Vagina (tissue), 2 donors: ENCODE results near the gene ADCY1.

Experiments
- CTCF ChIP-seq, 3 experiments: fragments of 450-650 bp in 2 of 3; fragments of 200-600 bp in 1 of 3; sonication (generic) in 1 of 3; IDR thresholded peaks; one replicate each; pipeline ENCODE4 v1.5.1; 2017 to 2019; ENCODE audit warnings: antibody characterized with exemption in 3 of 3, mild to moderate bottlenecking in 2 of 3, moderate library complexity in 2 of 3
- POLR2AphosphoS5 ChIP-seq, 2 donors: sonication (generic); formaldehyde crosslinking; IDR thresholded peaks; one replicate each; pipeline ENCODE4 v1.9.0; 2017; ENCODE audit warnings: antibody characterized with exemption in 2 of 2, mild to moderate bottlenecking in 2 of 2, low read depth in 1 of 2; ENCODE audit not compliant: insufficient read depth in 1 of 2

GRCh38 chr7:45657136-45657889 lies 83.1 kb downstream of the ADCY1 start:
- TF ChIP-seq CTCF (IDR thresholded peaks at IDR 0.05) (no peak), POLR2AphosphoS5 (IDR thresholded peaks at IDR 0.05; ENCODE audit: insufficient read depth in 1 of 2, low read depth in 1 of 2) (no peak)
